ENCODE results near the gene BAHD1. TPM values are rescaled to one million over a fixed set of nuclear protein-coding genes. Genes with fewer than 3 reads are reported as not detected.

The BAHD1 gene
- total RNA-seq = 9.4 and 11.2 TPM in 2 replicates

DNA sequence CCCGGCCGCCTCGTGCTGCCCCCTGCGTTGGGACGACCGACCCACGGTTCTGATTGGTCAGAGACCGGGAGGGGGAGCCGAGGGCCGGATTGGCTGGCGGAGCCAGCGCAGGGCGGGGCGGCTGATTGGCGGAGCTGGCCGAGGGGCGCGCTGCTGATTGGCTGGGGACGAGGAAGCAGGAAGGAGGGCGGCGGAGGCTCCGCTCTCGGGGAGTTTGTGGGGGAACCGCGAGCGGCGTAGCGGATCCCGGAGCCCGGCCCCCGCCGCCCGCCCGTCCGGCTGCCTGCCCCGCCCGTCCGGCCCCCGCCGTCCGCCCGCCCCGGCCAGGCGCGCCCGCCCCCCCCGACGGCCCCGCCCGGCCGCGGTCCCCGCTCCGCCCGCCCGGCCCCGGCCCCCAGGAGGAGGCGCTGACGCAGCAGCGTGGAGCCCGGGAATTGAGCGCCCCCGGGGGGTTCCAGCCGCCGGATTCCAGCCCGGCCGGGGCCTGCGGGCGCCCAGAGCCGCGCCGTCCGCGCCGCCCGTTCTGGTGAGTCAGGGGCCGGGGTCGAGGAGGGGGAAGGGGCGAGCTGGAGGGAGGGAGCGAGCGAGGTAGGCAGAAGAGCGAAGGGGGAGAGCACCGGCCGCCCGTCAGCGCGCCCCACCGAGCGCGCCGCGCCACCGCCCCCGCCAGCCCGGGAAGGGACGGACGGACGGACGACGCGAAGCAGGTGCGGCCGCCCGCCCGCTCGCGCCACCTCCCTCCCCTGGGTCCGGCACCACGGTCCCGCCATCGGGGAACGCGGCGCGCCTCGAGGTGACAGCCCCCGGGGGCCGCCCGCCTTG, at the start of gene BAHD1:
BAHD1 (plus strand) TSS at position 211 of the 822 bp plus-strand sequence. CDS start 17,512 bp downstream, outside the sequence.

DNA sequence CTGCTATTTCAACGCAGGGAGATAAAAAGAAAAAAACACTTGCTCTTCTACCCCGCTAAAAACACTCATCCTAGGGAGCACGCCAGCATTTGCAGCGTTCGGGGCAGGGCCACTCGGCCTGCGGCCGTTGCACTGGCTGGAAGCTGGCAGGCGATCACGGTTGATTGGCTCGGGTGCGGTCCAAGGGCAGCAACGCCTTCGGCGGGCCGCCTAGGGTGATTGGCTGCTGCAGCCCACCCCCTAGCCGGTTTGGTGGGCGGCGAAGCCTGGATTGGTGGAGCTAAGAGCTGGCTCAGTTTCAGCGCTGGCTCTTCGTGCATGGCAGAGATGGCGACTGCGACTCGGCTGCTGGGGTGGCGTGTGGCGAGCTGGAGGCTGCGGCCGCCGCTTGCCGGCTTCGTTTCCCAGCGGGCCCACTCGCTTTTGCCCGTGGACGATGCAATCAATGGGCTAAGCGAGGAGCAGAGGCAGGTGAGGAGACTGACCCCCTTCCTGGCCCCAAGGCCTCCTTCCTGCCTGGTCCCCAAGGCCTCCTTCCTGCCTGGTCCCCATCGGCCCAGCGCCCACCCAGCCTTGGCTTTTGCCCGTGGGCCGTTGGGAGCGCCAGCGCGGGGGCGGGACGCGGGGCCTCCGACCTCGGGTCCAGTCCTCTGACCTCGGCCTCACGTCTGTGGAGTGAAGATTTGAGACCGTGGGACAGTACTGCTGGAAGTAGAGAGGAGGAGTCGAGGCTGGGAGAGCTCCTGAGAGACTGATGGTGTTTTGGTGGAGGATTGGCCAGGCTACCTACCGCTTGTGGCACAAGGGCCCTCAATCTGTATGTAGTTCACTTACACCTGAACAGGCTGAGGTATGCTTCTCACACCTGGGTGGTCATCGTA, 35.0 kb upstream of the BAHD1 start, which contains the start of gene IVD:
IVD (plus strand) TSS at position 295 of the 881 bp plus-strand sequence; CDS start at position 328, 33 bp downstream.

DNA sequence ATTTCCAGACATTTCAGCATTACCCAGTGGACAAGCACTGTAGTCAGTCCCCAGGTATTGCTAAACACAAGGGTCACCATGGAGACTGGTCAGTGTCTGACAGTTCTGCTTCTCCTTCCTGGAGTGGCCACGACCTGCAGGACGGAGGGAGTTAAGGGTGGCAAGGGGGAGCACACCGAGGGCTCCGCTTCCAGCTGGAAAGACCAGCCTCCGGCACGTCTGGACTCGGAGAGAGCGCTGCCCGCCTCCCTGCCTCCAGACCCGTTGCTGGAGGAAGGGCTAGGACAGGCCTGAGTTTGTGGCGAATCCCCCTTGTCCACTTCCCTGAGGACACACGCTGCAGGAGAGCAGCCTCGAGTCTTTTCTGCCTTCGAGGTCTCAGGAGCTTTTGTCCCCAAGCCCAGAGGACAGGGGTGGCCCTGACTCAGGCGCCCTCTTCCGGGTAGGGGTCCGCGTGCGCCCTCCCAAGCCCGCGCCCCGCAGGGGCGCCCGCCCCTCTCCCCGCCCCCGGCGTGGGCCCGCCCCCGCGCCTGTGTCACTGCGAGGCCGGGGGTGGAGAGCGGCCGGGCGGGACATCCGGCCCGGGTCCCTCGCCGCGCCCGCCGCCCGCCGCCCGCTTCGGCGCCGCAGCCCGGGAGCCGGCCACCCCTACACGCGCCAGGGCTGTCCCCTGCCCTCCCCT, 29.8 kb downstream of the BAHD1 start, which contains the start of gene CHST14:
CHST14 (plus strand) TSS at position 562 of the 682 bp plus-strand sequence. CDS start 230 bp downstream, outside the sequence.

Other genes with a start within 250 kb of the BAHD1 start
- not detected in 2 replicates for gene PAK6, start 201.9 kb upstream of the BAHD1 start, total RNA-seq
- not detected in 2 replicates for gene ANKRD63, start 157.9 kb upstream of the BAHD1 start, total RNA-seq
- under 0.01 TPM in 1 of 2 replicates, not detected in the other for gene PLCB2, start 133.0 kb upstream of the BAHD1 start, total RNA-seq
- 5.5 and 9.0 TPM in 2 replicates for gene INAFM2, start 117.3 kb upstream of the BAHD1 start, total RNA-seq
- gene CCDC9B, start 100.0 kb upstream of the BAHD1 start, total RNA-seq = 5.2 and 5.3 TPM in 2 replicates
- not detected in 2 replicates for gene PHGR1, start 89.9 kb upstream of the BAHD1 start, total RNA-seq
- gene DISP2, start 82.7 kb upstream of the BAHD1 start, total RNA-seq = under 0.01 and 0.35 TPM in 2 replicates
- gene KNSTRN, start 58.2 kb upstream of the BAHD1 start, total RNA-seq = 43.2 and 47.3 TPM in 2 replicates
- gene IVD, start 35.2 kb upstream of the BAHD1 start, total RNA-seq = 35.1 and 39.8 TPM in 2 replicates
- 30.8 and 32.6 TPM in 2 replicates for gene CHST14, start 30.0 kb downstream of the BAHD1 start, total RNA-seq
- gene CCDC32, start 124.1 kb downstream of the BAHD1 start, total RNA-seq = 20.8 and 37.7 TPM in 2 replicates
- 12.4 and 18.1 TPM in 2 replicates for gene RPUSD2, start 128.3 kb downstream of the BAHD1 start, total RNA-seq
- gene KNL1, start 153.3 kb downstream of the BAHD1 start, total RNA-seq = 17.3 and 38.5 TPM in 2 replicates

Measured in myometrial cell (primary cell).